Panc1 (cell line): ENCODE results near the gene SLC30A1.

ENCODE experiments used
- CTCF ChIP-seq: fragments of 450-650 bp; IDR thresholded peaks from 2 replicates; pipeline ENCODE4 v1.5.1; 2017; ENCODE audit warnings: mild to moderate bottlenecking
- REST ChIP-seq, 2 experiments: IDR thresholded peaks; 2 replicates each; pipeline ENCODE4 v1.6.1; 2011 to 2012; ENCODE audit warnings: low read depth in 2 of 2, control low read depth in 1 of 2, low read length in 1 of 2, mild to moderate bottlenecking in 1 of 2, moderate library complexity in 1 of 2; ENCODE audit not compliant: insufficient read depth in 1 of 2
- TCF7L2 ChIP-seq: IDR thresholded peaks from 2 replicates; pipeline ENCODE4 v1.6.1; 2011; ENCODE audit warnings: mild to moderate bottlenecking, low read depth, low read length, inconsistent platforms

- TF ChIP-seq CTCF, result no peak
- no peak for TF ChIP-seq REST (IDR thresholded peaks at IDR 0.05; ENCODE audit: insufficient read depth in 1 of 2, low read depth in 2 of 2, low read length in 1 of 2)
- TF ChIP-seq TCF7L2, result no peak
Observed at GRCh38 chr1:211529011-211529410, 50.0 kb downstream of the SLC30A1 start.
